IMR-90 (cell line): ENCODE data around the gene NPIPB6. TPM values are rescaled to one million over a fixed set of nuclear protein-coding genes. Genes with fewer than 3 reads are reported as not detected.

ENCODE experiments used
- ATAC-seq: fragments of 200-7000 bp; cut with Tn5 transposase; 2 replicates; pipeline ENCODE4 v1.9.1; 2020; ENCODE audit warnings: low read depth, mild to moderate bottlenecking, moderate library complexity
- BruUV-seq: library from RNA; stranded (reverse); fragments of 400-500 nt; replicated peaks from 2 replicates; lab custom pipeline; 2021; lab: Mats Ljungman, UMichigan
- CTCF ChIA-PET: fragments of 300-600 bp; formaldehyde crosslinking; extraction: SDS; loops from one replicate; lab custom pipeline; 2021; ENCODE audit warnings: antibody characterized with exemption; lab: Yijun Ruan, JAX
- POLR2A ChIA-PET: fragments of 300-600 bp; sonication (Branson Sonifier 250); formaldehyde crosslinking; loops from one replicate; lab custom pipeline; 2022; ENCODE audit warnings: antibody characterized with exemption; ENCODE audit not compliant: unreplicated experiment; lab: Charles Lee
- DNase-seq: peaks from one replicate; pipeline ENCODE4 v3.0.0; 2013
- H2AFZ ChIP-seq: replicated peaks from 2 replicates; pipeline ENCODE3; 2013; ENCODE audit warnings: low read length, mild to moderate bottlenecking; ENCODE audit not compliant: poor library complexity
- H2AK5ac ChIP-seq: 2 replicates; pipeline ENCODE4 v1.6.1; 2013; ENCODE audit warnings: low read depth, low read length, inconsistent platforms
- H2AK9ac ChIP-seq: replicated peaks from 2 replicates; pipeline ENCODE3; 2013; ENCODE audit warnings: mild to moderate bottlenecking, low read depth, low read length, moderate library complexity; ENCODE audit not compliant: poor library complexity
- H2BK120ac ChIP-seq: 2 replicates; pipeline ENCODE4 v1.6.1; 2013; ENCODE audit warnings: low read depth, low read length, inconsistent platforms
- H2BK15ac ChIP-seq: 3 replicates; pipeline ENCODE4 v1.6.1; 2013; ENCODE audit warnings: low read depth, low read length, inconsistent platforms
- H2BK20ac ChIP-seq: 2 replicates; pipeline ENCODE4 v1.6.1; 2013; ENCODE audit warnings: low read depth, mild to moderate bottlenecking, inconsistent platforms, low read length, moderate library complexity
- H2BK5ac ChIP-seq: 2 replicates; pipeline ENCODE4 v1.6.1; 2013; ENCODE audit warnings: mild to moderate bottlenecking, low read depth, low read length, inconsistent platforms; ENCODE audit not compliant: poor library complexity, severe bottlenecking
- H3K14ac ChIP-seq: replicated peaks from 2 replicates; pipeline ENCODE4 v1.6.1; 2013; ENCODE audit warnings: low read depth, low read length, inconsistent platforms
- H3K18ac ChIP-seq: 2 replicates; pipeline ENCODE4 v1.6.1; 2013; ENCODE audit warnings: low read depth, low read length, control low read depth
- H3K23ac ChIP-seq: 2 replicates; pipeline ENCODE4 v1.6.1; 2013; ENCODE audit warnings: low read depth, low read length, inconsistent platforms
- H3K27ac ChIP-seq: 2 replicates; pipeline ENCODE4 v1.5.1; 2013; ENCODE audit warnings: mild to moderate bottlenecking, control low read depth, low read length; ENCODE audit not compliant: insufficient read depth
- H3K27me3 ChIP-seq: 2 replicates; pipeline ENCODE4 v1.6.1; 2013; ENCODE audit warnings: low read length; ENCODE audit not compliant: control insufficient read depth, insufficient read depth
- H3K36me3 ChIP-seq: 2 replicates; pipeline ENCODE4 v1.6.1; 2013; ENCODE audit warnings: low read length, mixed read lengths; ENCODE audit not compliant: control insufficient read depth, insufficient read depth
- H3K4ac ChIP-seq: 2 replicates; pipeline ENCODE4 v1.6.1; 2013; ENCODE audit warnings: low read depth, low read length, inconsistent platforms
- H3K4me1 ChIP-seq: 2 replicates; pipeline ENCODE4 v1.6.1; 2013; ENCODE audit warnings: low read length, mixed read lengths; ENCODE audit not compliant: control insufficient read depth, insufficient read depth
- H3K4me2 ChIP-seq: 2 replicates; pipeline ENCODE4 v1.6.1; 2013; ENCODE audit warnings: low read depth, mild to moderate bottlenecking, control low read depth, low read length, moderate library complexity
- H3K4me3 ChIP-seq: 2 replicates; pipeline ENCODE4 v1.5.1; 2013; ENCODE audit warnings: low read depth, mild to moderate bottlenecking, control low read depth, low read length, moderate library complexity; ENCODE audit not compliant: insufficient read depth
- H3K56ac ChIP-seq: 2 replicates; pipeline ENCODE4 v1.6.1; 2013; ENCODE audit warnings: low read length, inconsistent platforms; ENCODE audit not compliant: insufficient read depth; ENCODE audit errors: extremely low read depth
- H3K79me1 ChIP-seq, 2 experiments: 2 replicates each; pipeline ENCODE4 v1.6.1; 2013; ENCODE audit warnings: low read length in 2 of 2, inconsistent platforms in 1 of 2, low read depth in 1 of 2
- H3K9ac ChIP-seq: 2 replicates; pipeline ENCODE4 v1.6.1; 2013; ENCODE audit warnings: low read depth, low read length, control low read depth
- H3K9me1 ChIP-seq: 2 replicates; pipeline ENCODE4 v1.6.1; 2013; ENCODE audit warnings: low read length, inconsistent platforms; ENCODE audit not compliant: insufficient read depth
- H3K9me3 ChIP-seq: 2 replicates; pipeline ENCODE4 v1.6.1; 2013; ENCODE audit warnings: low read length; ENCODE audit not compliant: control insufficient read depth, insufficient read depth
- H4K20me1 ChIP-seq: 2 replicates; pipeline ENCODE4 v1.6.1; 2013; ENCODE audit warnings: low read length, inconsistent platforms; ENCODE audit not compliant: insufficient read depth
- H4K5ac ChIP-seq: 2 replicates; pipeline ENCODE4 v1.6.1; 2013; ENCODE audit warnings: mild to moderate bottlenecking, low read depth, low read length, control low read depth
- H4K8ac ChIP-seq, 2 experiments: 2 replicates each; pipeline ENCODE4 v1.6.1; 2013; ENCODE audit warnings: low read depth in 2 of 2, low read length in 2 of 2, control low read depth in 1 of 2, inconsistent platforms in 1 of 2
- H4K91ac ChIP-seq: 2 replicates; pipeline ENCODE4 v1.6.1; 2013; ENCODE audit warnings: low read depth, low read length, inconsistent platforms; ENCODE audit not compliant: insufficient read depth
- POLR2A ChIP-seq: IDR thresholded peaks from 2 replicates; pipeline ENCODE4 v1.6.1; 2012; ENCODE audit warnings: mild to moderate bottlenecking, low read depth, low read length
- USF2 ChIP-seq: fragments of 150-350 bp; IDR thresholded peaks from 2 replicates; pipeline ENCODE4 v1.6.1; 2017; ENCODE audit warnings: mild to moderate bottlenecking, antibody characterized with exemption, low read length, low read depth
- WGBS, 2 experiments: methylation state at CpG; one replicate each; pipeline versions ENCODE4 v1.1.5 to v1.1.7; 2013; ENCODE audit warnings: missing lambda C conversion rate in 2 of 2; ENCODE audit not compliant: insufficient read length in 1 of 2; ENCODE audit errors: extremely low coverage in 2 of 2; 5-methylcytosine and 5-hydroxymethylcytosine counted together
- dilution Hi-C: fragments of 300-500 bp; cut with HindIII; formaldehyde crosslinking; loops from one replicate; pipeline ENCODE4 v1.14.3; 2018; ENCODE audit warnings: low sequenced_read_pairs; ENCODE audit not compliant: unreplicated experiment
- in situ Hi-C: fragments of 300-500 bp; cut with MboI; formaldehyde crosslinking; loops from 3 replicates; pipeline ENCODE4 v1.14.3; 2019; ENCODE audit warnings: low sequenced_read_pairs, inconsistent platforms, mixed read lengths
- intact Hi-C: fragments of 100-400 bp; cut with micrococcal nuclease; formaldehyde crosslinking; loops from 2 replicates; pipeline ENCODE4 v1.10.0; 2022
- polyA plus RNA-seq, 3 experiments: library from polyadenylated mRNA; depleted of rRNA; stranded (reverse); fragments of >200 nt; gene quantifications; 2 replicates each; pipeline ENCODE4 v1.2.3, GENCODE V29; 2012; ENCODE audit warnings: low replicate concordance in 1 of 3
- total RNA-seq: library from RNA; depleted of rRNA; stranded (reverse); fragments of >200 nt; gene quantifications from 2 replicates; pipeline ENCODE4 v1.2.3, GENCODE V29; 2012

Gene NPIPB6
- total and polyA plus RNA-seq, 2 of the 4 experiments (the other 2 are of a cell fraction): 0.18 to 0.19 TPM

DNA sequence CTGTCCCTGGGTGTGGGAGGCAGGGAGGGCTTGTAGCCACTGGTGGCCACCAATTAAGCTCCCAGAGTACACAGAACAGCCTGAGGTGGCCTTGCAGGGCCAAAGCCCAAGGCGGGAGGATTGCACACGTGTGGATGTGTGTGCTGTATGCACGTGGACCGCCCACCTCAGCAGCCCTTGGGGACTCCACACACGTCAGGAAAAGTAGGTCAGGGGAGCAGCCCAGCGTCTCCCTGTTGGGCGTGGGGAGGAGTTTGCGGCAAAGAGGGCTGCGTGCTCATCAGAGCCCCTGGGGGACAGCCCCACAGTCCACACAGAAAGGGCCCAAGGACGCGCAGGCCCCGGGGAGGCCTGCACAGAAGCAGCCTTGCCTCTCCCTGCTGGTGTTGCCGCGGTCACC is 51.4 kb downstream of the NPIPB6 start:
- Histone ChIP-seq H3K56ac (no peak overlapping the region), H2BK15ac (no peak overlapping the region), H2AK9ac (no peak overlapping the region), H2BK120ac (no peak overlapping the region), H3K14ac (no peak overlapping the region), H3K4me1 (no peaks in the 10 kb centered on the region), H3K9ac (no peak overlapping the region), H2AK5ac (no peak overlapping the region), H4K5ac (no peak overlapping the region), H3K36me3 (no peaks in the 10 kb centered on the region), H4K8ac (no peak overlapping the region), H3K27ac (no peak overlapping the region), H4K20me1 (no peaks in the 10 kb centered on the region), H3K4me2 (no peak overlapping the region), H3K4ac (no peak overlapping the region), H3K18ac (no peak overlapping the region), H3K9me3 (no peaks in the 10 kb centered on the region), H4K91ac (no peak overlapping the region), H3K79me1 (no peaks in the 10 kb centered on the region), H3K27me3 (peaks cover 4% of the 10 kb centered on the region), H3K23ac (no peak overlapping the region), H3K4me3 (no peak overlapping the region), H2AFZ (no peak overlapping the region), H3K9me1 (no peaks in the 10 kb centered on the region), H2BK5ac (no peak overlapping the region), H2BK20ac (no peak overlapping the region)
- ChIA-PET POLR2A (no interaction called here), CTCF (no interaction called here)
- no peak for DNase-seq
- 100% methylated on average over 2 of the region's 14 CpGs; no CpG with 5 or more reads in 1 of the 2 experiments for WGBS, 2 experiments
- dilution Hi-C loops: no loop called here
- no peak for ATAC-seq
- intact Hi-C loops: loop anchor here (10.0 kb wide), 1 partner anchor 167 kb away; no protein-coding TSS in a partner anchor
- TF ChIP-seq POLR2A (no peak), USF2 (no peak)
- BruUV-seq: no TSS peak
- in situ Hi-C loops: loop anchor here (5.0 to 10.0 kb wide), 2 partner anchors 35 to 57 kb away; no protein-coding TSS in a partner anchor
